IPS DF 19.7 (cell line): ENCODE results near the gene GPR68.
"Not testable (repeated sequence)": the region's sequence is repeated elsewhere in the genome, so short reads cannot be mapped to it uniquely, and the experiment has no call there.

Experiments
- DNase-seq: peaks from one replicate; pipeline ENCODE4 v3.0.0-alpha.2; 2013; ENCODE audit warnings: low read depth, low spot score

The GPR68 gene

DNA sequence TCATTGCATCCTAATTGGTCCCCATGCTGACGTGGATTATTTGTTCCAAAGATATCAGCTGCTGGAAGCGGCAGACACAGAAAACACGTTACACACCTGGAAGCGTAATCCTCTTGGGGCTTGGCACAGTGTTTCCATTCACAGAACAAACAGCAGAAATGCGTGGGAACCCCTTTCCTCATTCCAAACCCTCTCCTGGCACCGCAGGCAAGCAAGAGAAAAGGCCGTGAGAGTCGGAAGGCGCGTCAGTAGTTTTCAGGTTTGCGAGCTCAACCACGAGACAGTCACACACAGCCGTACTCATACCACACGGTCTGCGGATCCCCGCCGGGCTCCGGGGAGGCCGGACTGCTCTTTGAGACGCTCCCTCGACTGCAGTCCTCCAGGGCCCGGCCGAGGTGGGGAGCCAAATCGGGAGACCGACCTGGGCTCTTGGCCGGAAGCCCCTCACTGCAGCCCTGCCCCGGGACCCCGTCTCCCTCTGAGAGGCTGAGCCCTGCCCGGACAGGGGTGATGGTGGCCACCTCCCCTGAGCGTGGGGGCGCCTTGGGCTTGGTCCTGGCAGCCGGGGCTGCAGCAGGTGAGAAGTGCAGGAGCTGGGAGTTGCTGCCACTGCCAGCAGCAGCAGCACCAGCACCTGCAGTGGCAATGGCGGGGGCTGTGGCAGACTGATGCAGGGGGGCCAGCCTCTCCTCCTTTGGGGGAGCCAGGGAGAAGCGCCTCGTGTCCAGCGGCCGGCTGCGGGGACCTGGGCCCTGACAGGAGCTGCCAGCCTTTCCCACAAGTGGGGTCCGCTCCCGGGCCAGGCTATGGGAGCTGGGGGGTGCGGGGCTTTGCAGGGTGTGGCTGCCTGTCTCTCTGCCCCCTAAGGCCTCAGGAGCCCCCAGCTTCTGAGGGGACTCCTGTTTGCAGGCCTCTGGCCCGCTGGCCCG, 28.1 kb upstream of the GPR68 start:
- no peak for DNase-seq

DNA sequence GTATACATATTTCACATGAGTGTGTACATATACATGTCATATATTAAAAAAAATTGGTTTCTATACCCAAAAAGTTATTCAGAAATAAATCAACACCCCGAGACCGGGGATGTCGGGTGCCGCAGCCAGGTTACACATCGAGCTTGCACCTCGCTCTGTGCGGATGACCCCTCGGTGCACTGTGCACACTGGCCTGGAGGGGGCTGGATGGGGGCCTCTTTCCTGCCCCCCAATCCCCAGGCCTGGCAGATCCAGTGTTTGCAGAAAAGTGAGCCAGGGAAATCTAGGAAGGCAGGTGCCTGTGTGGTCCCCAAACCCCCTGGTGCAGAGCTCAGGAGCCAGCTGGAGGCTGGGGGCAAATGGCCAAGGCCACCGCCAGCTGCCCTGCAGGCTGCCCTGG, 27.1 kb upstream of the GPR68 start:
- no peak for DNase-seq

DNA sequence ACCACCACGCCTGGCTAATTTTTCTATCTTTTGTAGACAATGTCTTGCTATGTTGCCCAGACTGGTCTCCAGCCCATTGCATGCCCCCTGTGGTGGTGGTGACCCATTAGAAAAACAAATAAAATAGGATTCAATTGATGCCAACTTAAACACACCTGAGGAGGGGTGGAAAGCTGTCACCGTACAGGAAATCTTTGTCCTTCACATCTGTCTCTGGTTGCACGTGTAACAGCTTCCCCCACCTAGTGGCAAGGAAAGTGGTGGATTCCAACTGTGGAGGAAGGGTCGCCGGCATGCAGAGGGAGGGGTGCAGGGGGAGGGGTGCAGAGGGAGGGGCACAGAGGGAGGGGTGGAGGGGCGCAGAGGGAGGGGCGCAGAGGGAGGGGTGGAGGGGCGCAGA, 26.1 kb upstream of the GPR68 start:
- DNase-seq = no peak

DNA sequence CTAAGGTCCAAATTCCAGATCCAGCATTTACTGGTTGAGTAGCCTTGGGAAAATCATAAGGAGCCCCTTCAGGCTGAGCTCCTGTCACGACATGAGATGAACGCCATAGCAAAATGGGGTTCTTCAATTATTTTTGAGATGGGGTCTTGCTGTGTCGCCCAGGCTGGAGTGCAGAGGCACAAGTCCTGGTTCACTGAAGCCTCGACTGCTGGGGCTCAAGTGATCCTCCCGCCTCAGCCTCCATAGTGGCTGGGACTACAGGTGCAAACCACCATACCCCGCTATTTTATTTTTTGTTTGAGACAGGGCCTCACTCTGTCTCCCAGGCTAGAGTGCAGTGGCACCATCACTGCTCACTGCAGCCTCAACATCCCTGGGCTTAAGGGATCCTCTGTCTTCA, 25.7 kb upstream of the GPR68 start:
- no peak for DNase-seq

DNA sequence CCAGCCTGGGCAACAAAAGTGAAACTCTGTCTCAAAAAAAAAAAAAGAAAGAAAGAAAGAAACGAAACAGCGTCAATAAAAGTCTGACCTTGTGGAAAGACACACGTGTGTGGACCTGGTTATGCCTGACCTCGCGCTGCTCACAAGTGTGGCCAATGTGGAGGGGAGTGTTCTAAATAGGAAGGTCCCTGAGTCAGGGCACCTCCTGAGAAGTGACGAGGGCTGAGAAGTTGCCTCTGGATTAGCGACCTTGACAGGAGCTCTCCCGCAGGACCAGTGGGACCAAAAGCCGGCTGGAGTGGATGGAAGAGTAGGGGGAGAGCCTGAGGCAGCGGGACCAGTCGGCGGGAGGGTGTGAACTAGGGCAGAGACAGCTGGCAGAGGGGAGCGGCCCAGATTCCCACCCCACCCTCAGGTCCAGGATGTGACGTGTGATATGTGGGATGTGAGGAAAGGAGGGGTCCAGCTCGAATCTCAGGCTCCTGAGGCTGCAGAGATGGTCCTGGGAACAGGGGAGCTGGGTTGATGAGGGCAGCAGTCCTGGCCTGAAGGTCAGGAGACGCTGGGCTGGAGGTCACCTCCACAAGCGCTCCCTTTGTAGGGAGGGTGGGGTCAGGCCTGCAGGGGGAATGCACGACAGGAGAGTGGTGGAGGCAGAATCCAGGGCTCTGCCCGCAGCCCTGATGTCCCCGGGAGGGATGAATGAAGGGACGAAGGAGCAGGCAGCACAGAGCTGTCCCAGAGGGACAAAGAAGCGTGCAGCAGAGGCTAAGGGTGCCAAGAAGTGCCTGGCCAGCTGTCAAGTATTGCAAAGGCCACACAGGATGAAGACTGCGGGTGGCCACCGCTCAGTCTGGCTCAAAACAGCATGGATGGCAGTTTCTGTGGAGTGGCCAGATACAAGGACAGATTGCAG, 24.8 kb upstream of the GPR68 start:
- no peak for DNase-seq

DNA sequence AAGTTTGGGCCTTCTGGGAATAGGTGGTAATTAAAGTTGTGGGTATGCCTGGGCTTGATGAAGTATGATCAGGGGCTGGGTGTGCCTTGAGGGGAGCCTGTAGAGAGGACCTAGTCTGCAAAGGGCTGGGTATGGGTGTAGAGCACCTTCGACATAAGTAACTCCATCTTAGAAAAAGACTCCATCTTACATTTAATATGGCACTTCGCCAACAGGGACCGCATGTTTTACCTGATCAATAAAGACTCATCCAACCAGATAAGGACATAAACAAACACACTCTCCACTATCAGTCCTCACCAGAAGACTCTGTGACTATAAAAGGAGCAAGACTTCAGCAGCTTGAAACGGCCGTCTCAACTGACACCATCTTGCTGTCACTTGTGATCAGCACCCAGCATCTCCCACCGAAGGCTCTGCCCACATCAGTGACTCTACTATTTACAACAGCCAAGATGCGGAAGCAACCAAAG, 23.5 kb upstream of the GPR68 start:
- DNase-seq = no peak

DNA sequence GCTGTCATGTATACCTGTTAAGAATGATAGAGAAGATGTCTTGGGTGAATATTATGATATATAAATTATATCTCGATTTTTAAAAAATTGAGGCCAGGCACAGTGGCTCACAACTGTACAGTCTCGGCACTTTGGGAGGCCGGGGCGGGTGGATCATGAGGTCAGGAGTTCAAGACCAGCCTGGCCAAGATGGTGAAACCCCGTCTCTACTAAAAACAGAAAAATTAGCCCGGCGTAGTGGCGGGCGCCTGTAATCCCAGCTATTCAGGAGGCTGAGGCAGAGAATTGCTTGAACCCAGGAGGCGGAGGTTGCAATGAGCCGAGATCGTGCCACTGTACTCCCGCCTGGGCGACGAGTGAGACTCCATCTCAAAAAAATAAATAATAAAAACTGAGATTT, 21.8 kb upstream of the GPR68 start:
- not testable (repeated sequence) for DNase-seq

DNA sequence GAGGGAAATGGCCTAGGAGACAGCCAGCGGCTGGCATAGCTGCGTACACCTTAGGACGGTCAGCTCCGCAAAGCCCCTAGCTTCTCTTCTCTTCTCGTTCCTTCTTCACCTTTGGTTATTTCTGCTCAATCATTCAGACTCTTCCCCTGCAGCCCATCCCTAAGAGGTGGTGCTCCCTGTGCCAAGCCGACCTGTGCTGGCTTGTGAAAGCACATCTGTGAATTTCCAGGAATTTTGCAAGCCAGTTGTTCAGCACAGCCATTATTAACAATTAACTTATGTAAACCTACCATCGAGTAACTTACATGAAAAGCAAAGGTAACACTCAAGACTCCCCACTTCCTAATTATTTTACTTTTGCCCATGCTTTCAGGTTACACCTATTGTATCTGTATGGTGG, 20.9 kb upstream of the GPR68 start:
- DNase-seq = no peak

DNA sequence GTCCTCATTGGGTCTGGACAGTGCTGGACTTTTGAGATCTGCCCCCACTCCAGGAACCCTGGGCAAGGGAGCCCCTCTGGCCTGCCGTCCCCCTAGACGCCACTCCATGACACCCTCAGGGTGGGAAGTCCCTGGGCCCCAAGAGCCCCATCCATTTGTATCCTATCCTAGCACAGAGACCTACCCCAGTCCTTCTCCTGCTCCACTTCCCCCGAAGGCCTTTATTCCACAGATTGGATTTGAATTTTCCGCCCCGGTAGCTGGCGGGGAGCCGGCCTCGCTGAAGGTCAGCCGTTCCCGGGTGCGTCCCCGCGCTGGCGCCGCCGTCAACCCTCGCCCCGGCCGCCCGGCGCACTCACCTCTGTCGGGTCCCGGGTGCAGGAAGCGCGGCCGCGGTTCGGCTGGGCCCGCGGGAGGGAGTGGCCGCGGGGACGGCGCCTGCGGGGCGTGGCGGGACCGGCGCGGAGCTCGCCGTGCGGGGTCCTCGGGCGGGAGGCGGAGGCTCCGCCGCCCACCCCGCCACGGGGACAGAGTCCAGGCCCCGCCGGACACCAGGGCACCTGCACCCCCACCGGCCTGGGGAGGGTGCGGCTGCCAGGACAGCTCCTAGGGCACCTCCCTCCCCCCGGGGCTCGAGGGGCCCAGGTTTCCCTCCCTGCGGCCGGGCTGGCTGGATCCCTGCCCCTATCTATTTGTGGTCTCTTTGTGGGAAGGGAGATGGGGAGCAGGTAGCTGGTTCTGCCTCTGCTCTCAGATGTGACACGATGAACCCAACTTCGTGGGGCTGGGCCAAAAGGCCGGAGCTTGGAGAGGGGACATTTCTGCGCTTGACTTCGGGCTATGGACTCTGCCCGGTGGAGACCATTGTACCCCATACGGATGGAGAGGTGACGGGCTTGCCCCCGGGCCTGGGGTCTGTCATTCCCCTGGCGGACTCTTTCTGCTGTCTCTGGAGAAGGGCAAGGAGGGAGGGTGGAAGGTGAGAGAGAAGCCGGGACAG, 19.9 kb upstream of the GPR68 start:
- no peak for DNase-seq

DNA sequence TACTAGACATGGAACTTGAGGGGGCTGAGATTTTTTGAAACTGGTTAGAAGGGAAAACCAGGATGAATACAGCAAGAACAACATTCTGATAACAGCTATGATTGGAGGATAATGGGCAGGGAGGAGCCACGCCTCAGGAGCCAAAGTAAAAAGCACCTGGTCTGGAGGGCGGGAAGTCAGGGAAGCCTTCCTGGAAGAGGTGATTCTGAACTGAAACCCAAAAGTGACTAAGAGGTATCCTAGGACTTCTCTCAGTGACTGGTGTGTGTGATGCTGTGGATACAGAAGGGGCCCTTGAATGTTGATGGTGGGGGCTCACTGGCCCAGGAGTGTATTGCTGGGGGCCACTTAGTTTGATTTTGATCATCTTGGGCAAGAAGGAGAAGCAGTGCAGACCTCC, 18.8 kb upstream of the GPR68 start:
- DNase-seq = no peak

DNA sequence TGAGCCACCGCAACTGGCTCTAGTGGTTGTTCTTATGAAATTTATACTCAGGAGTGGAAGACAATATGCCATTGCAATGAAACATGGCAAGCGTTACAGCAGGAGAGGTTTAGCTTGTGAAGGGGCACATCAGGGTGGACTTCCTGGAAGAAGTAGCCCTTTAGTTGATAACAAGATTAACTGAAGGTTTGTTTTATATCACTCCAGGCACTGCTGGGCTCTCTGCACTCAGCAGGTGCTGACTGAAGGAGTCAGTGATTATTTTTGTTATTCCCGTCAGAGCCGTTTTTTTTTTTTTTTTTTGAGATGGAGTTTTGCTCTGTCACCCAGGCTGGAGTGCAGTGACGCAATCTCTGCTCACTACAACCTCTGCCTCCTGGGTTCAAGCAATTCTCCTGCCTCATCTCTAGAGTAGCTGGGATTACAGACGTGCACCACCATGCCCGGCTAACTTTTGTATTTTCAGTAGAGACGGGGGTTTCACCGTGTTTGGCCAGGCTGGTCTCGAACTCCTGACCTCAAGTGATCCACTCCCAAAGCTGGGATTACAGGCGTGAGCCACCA, 17.6 kb upstream of the GPR68 start:
- DNase-seq = no peak

DNA sequence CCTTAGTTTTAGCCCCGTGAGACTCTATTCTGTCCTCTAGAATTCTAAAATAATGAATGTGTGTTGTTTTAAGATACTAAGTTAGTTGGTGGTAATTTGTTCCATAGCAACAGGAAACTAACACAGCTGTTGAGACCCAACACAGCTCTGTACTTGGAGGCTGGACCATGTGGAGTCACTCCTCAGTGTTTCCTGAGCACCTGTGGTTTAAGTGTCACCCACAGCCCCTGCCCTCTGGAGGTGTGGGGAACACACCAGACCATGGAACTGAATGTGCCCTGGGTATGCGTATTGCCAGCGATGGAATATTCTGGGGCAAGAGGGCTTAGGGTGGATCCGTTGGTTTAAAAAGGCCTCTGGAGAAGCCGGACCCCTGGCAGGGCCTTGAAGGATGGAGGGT, 16.6 kb upstream of the GPR68 start:
- no peak for DNase-seq

DNA sequence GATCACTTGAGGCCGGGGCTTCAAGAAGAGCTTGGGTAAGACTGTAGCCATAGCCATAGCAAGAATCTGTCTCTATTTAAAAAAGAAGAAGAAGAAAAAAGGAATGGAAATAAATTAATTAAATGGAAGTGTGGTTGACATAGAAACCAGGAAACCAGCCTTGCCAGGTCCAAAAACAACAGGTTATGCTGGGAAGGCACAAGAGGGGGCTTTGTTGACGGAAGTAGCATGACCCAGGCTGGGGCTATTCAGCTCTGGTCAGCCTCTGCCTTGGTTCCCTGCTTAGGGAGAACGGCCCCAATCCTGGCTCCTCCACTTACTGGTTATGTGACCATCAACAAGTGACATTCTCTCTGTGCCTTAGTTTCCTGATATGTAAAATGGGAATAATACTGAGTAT, 14.4 kb upstream of the GPR68 start:
- DNase-seq = no peak

DNA sequence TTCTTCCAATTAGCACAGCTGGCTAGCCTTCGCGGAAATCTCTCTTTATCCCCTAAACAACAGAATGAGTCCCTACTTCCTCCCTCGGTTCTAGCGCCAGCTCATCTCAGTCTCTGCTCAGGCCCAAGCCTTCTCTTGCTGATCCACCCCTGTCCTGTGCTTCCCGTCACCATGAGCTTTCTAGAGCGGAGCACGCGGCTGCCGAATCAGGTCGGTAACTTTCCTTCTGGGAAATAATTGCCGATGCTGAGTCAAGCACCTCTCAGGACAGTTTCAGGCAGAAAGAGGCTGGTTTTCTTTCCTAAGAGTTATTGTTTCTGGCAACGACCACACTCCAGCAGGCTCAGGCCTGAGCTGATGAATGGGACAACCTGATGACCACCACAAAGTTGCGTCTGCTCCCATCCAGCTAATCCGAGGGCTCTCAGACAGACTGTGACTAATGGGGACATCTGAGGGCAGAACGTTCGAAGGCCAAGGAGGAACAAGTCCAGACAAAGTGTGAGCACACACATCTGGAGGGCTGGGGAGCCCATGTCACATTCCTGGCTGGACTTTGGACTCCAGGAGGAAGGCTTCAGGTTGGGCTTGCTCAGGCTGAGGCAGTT, 13.6 kb upstream of the GPR68 start:
- DNase-seq = no peak

DNA sequence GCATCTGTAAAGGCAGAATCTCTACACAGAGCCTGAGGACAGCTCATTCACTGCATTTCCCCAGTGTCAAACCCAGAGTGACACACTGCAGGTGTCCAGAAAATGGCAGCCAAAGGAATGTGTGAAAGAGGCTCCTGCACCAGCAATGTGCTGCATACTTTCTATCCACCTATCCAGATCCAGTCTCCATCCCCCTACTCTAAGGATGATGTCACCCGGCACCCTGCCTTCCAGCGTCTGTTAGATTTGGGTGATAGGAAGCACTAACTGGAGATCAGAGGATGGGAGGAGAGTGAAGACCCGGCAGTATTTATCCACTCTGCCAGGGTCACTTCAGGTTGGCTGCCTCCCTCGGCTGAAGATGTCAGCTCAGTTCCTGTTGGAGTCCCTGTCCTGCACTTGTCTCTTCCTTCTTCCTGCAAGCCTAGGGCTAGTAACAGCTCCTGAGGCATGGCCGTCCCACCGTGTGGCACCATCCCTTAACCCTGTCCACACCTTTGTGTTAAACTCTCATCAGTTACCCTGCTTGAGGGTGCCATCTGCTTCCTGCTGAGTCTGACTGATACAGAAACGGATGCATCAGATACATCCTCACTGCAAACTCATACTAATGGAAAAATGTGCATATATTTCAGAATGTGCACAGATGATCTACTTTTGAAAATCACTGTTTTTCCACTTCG, 13.0 kb upstream of the GPR68 start:
- DNase-seq = no peak

DNA sequence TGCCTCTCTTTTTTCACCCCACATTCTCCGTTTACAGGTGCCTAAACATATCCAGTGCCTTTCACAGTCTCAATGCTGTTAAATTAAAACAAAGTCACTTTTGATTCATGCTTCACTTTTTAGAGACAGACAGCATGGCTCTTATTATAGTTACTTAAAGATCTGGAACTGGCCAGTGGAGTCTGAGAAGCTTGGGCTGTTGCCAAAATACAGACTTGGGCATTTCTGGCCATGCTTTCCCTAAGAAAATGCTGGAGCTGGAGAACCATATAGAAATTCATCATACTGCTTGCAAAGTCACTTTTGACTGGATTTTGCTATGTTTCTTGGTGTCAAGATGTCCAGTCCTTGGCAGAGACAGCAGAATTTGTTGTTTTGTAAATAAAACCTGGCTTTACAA, 12.2 kb upstream of the GPR68 start:
- no peak for DNase-seq

DNA sequence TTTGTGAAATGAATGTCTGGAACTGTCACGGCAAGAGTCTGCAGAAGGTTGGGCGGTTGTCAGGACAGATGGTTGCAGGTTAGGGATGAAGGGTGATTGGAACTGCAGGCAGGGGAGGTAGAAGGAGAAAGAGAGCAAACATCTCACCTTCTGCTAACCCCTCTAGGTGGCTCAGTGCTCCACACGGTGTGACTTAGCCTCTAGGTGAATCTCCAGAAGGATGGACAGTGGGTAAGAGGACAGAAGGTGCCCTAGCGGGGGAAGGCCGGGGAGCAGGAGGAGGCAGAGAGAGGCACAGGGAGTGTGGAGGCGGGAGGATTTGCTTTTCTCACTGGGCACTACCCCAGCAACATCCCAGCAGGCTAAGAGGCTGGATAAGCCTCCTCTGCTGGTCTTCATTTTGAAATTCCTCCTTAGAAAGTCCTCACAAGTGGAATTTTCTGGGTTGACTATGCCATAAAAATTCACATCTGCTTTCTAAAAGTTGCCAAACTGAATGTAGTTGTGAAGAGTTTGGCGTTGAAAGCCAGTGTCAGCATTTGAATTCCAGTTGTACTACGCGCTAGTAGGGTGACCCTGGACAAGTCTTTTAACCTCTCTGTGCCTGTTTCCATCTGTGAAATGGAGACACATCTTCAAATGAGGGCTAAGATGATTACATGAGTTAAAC, 10.7 kb upstream of the GPR68 start:
- no peak for DNase-seq

DNA sequence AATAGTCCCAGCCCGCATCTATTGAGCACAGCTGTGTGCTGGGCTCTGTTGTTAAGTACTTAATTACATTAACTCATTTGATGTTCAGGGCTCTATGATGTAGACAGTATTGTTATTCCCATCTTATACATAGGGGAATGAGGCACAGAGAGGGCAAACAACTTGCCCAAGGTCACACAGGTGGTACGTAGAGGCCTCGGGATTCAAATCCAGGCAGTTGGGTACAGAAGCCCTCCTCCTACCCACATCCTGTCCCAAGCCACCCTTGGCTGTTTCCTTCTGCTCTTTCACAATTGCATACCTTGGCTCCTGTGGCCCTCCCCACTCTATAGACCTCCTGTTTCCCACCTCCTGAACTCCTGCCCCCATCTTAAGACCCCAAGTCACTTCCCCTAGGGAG, 10.0 kb upstream of the GPR68 start:
- DNase-seq = no peak

DNA sequence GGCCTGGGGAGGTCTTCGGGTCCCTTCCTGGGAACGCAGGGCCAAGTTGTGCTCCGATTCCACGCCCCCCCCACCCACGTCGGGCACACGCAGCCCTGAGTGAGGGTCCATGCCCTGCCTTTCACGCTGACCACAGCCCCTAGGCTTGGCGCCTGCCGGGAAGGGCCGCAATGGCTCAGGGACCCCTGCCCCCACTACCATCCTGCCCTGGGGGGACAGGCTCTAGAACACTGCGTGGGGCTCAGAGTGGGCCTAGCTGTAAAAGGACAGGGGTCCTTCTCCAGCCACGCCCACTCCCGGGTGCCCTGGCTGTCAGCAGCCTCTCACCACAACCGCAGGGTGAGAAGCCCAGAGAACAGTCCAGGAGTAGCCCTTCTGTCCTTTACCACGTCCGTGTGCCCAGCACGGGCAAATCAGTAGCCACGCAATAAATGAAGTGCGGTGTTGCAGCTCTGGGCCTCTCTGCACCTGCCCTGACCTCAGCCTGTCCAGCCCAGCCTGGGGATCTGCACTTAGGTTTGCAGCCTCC, 9.4 kb upstream of the GPR68 start:
- DNase-seq = no peak
